Testis (tissue), 2 donors: Measurements from ENCODE around the gene SDR39U1.

Experiments
- POLR2A ChIP-seq: fragments of 450-650 bp; IDR thresholded peaks from one replicate; pipeline ENCODE4 v1.6.1; 2017; ENCODE audit warnings: antibody characterized with exemption, mild to moderate bottlenecking, moderate library complexity
- TF ChIP-seq, protein P1 (sequence below), 3 experiments: fragments of 450-650 bp in 2 of 3; fragments of 200-600 bp in 1 of 3; sonication (generic) in 1 of 3; IDR thresholded peaks; one replicate each; pipeline ENCODE4 v1.5.1; 2016 to 2019; ENCODE audit warnings: antibody characterized with exemption in 3 of 3, mild to moderate bottlenecking in 2 of 3, moderate library complexity in 1 of 3

GRCh38 chr14:24406416-24406815 is 36.2 kb downstream of the SDR39U1 start:
- TF ChIP-seq, protein P1, sequence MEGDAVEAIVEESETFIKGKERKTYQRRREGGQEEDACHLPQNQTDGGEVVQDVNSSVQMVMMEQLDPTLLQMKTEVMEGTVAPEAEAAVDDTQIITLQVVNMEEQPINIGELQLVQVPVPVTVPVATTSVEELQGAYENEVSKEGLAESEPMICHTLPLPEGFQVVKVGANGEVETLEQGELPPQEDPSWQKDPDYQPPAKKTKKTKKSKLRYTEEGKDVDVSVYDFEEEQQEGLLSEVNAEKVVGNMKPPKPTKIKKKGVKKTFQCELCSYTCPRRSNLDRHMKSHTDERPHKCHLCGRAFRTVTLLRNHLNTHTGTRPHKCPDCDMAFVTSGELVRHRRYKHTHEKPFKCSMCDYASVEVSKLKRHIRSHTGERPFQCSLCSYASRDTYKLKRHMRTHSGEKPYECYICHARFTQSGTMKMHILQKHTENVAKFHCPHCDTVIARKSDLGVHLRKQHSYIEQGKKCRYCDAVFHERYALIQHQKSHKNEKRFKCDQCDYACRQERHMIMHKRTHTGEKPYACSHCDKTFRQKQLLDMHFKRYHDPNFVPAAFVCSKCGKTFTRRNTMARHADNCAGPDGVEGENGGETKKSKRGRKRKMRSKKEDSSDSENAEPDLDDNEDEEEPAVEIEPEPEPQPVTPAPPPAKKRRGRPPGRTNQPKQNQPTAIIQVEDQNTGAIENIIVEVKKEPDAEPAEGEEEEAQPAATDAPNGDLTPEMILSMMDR (IDR thresholded peaks at IDR 0.05) = no peak
- TF ChIP-seq POLR2A = no peak
